ENCODE data around the gene RBM19. TPM values are rescaled to one million over a fixed set of nuclear protein-coding genes. Genes with fewer than 3 reads are reported as not detected.

RBM19 gene
- polyA plus RNA-seq, 1 donor from 2014 or later: 16.5 TPM

- Mint-ChIP-seq H3K4me3 (no peak overlapping the region), H3K4me1 (peaks cover 0 to 1% (median 0%) of the 10 kb centered on the region in 3 donors), H3K36me3 (peaks cover 9% of the 10 kb centered on the region), H3K27ac (no peak overlapping the region), H3K27me3 (no peaks in the 10 kb centered on the region), H3K9me3 (no peaks in the 10 kb centered on the region)
Measured at GRCh38 chr12:113933201-113933786, 32.8 kb downstream of the RBM19 start.

- no peak overlapping the region for H3K27ac Mint-ChIP-seq
- no peak overlapping the region for H3K4me3 Mint-ChIP-seq
- H3K27me3 Mint-ChIP-seq: no peaks in the 10 kb centered on the region
- H3K4me1 Mint-ChIP-seq: peaks cover 0 to 1% (median 0%) of the 10 kb centered on the region in 3 donors
- H3K9me3 Mint-ChIP-seq: no peaks in the 10 kb centered on the region
- H3K36me3 Mint-ChIP-seq: peaks cover 10% of the 10 kb centered on the region
Measured at GRCh38 chr12:113932381-113933196, 33.5 kb downstream of the RBM19 start.

GRCh38 chr12:113931517-113931916 is 34.6 kb downstream of the RBM19 start:
- Mint-ChIP-seq H3K27me3 (no peaks in the 10 kb centered on the region), H3K4me3 (no peak overlapping the region), H3K36me3 (peaks cover 17% of the 10 kb centered on the region), H3K9me3 (no peaks in the 10 kb centered on the region), H3K27ac (no peak overlapping the region), H3K4me1 (peaks cover 0 to 1% (median 0%) of the 10 kb centered on the region in 3 donors)

GRCh38 chr12:113930249-113930648 is 35.9 kb downstream of the RBM19 start:
- peaks cover 0 to 1% (median 0%) of the 10 kb centered on the region in 3 donors for H3K4me1 Mint-ChIP-seq
- H3K27me3 Mint-ChIP-seq: no peaks in the 10 kb centered on the region
- peak overlapping the region in 1 of 3 donors; percentile 67 for H3K27ac Mint-ChIP-seq
- no peaks in the 10 kb centered on the region for H3K9me3 Mint-ChIP-seq
- H3K4me3 Mint-ChIP-seq: no peak overlapping the region
- H3K36me3 Mint-ChIP-seq: peaks cover 17% of the 10 kb centered on the region

GRCh38 chr12:113929312-113929989 is 36.7 kb downstream of the RBM19 start:
- H3K36me3 Mint-ChIP-seq: peaks cover 15% of the 10 kb centered on the region
- no peaks in the 10 kb centered on the region for H3K9me3 Mint-ChIP-seq
- H3K27ac Mint-ChIP-seq: no peak overlapping the region
- H3K27me3 Mint-ChIP-seq: no peaks in the 10 kb centered on the region
- H3K4me3 Mint-ChIP-seq: no peak overlapping the region
- peaks cover 0 to 1% (median 0%) of the 10 kb centered on the region in 3 donors for H3K4me1 Mint-ChIP-seq

GRCh38 chr12:113926788-113927187 is 39.3 kb downstream of the RBM19 start:
- no peaks in the 10 kb centered on the region for H3K9me3 Mint-ChIP-seq
- peaks cover 17% of the 10 kb centered on the region for H3K36me3 Mint-ChIP-seq
- no peak overlapping the region for H3K4me3 Mint-ChIP-seq
- H3K4me1 Mint-ChIP-seq: peaks cover 0 to 1% (median 0%) of the 10 kb centered on the region in 3 donors
- H3K27ac Mint-ChIP-seq: peak overlapping the region in 1 of 3 donors; percentile 96
- no peaks in the 10 kb centered on the region for H3K27me3 Mint-ChIP-seq

- Mint-ChIP-seq H3K27ac (no peak overlapping the region), H3K9me3 (no peaks in the 10 kb centered on the region), H3K4me3 (no peak overlapping the region), H3K27me3 (no peaks in the 10 kb centered on the region), H3K36me3 (peaks cover 15% of the 10 kb centered on the region), H3K4me1 (no peaks in the 10 kb centered on the region)
Measured at GRCh38 chr12:113924341-113924740, 41.8 kb downstream of the RBM19 start.

GRCh38 chr12:113923251-113923650 is 42.9 kb downstream of the RBM19 start:
- Mint-ChIP-seq H3K27ac (no peak overlapping the region), H3K4me1 (no peaks in the 10 kb centered on the region), H3K9me3 (no peaks in the 10 kb centered on the region), H3K4me3 (no peak overlapping the region), H3K36me3 (peaks cover 15% of the 10 kb centered on the region), H3K27me3 (no peaks in the 10 kb centered on the region)

- Mint-ChIP-seq H3K36me3 (peaks cover 8% of the 10 kb centered on the region), H3K4me3 (no peak overlapping the region), H3K9me3 (no peaks in the 10 kb centered on the region), H3K27me3 (no peaks in the 10 kb centered on the region), H3K27ac (no peak overlapping the region), H3K4me1 (no peaks in the 10 kb centered on the region)
Measured at GRCh38 chr12:113921430-113921829, 44.7 kb downstream of the RBM19 start.

- peaks cover 10% of the 10 kb centered on the region for H3K36me3 Mint-ChIP-seq
- no peaks in the 10 kb centered on the region for H3K27me3 Mint-ChIP-seq
- H3K9me3 Mint-ChIP-seq: no peaks in the 10 kb centered on the region
- no peaks in the 10 kb centered on the region for H3K4me1 Mint-ChIP-seq
- peak overlapping the region in 1 of 4 donors; percentile 32 for H3K4me3 Mint-ChIP-seq
- H3K27ac Mint-ChIP-seq: no peak overlapping the region
Measured at GRCh38 chr12:113919791-113920190, 46.3 kb downstream of the RBM19 start.

- Mint-ChIP-seq H3K4me3 (no peak overlapping the region), H3K27ac (no peak overlapping the region), H3K36me3 (peaks cover 8% of the 10 kb centered on the region), H3K27me3 (no peaks in the 10 kb centered on the region), H3K4me1 (no peaks in the 10 kb centered on the region), H3K9me3 (no peaks in the 10 kb centered on the region)
Measured at GRCh38 chr12:113918306-113918705, 47.8 kb downstream of the RBM19 start.

GRCh38 chr12:113917393-113917792 is 48.7 kb downstream of the RBM19 start:
- H3K27me3 Mint-ChIP-seq: no peaks in the 10 kb centered on the region
- peaks cover 5% of the 10 kb centered on the region for H3K36me3 Mint-ChIP-seq
- no peaks in the 10 kb centered on the region for H3K9me3 Mint-ChIP-seq
- H3K4me3 Mint-ChIP-seq: no peak overlapping the region
- H3K27ac Mint-ChIP-seq: no peak overlapping the region
- H3K4me1 Mint-ChIP-seq: peaks cover 0 to under 1% (median 0%) of the 10 kb centered on the region in 3 donors

GRCh38 chr12:113914806-113915205 is 51.3 kb downstream of the RBM19 start:
- no peaks in the 10 kb centered on the region for H3K27me3 Mint-ChIP-seq
- H3K27ac Mint-ChIP-seq: no peak overlapping the region
- no peak overlapping the region for H3K4me3 Mint-ChIP-seq
- H3K9me3 Mint-ChIP-seq: no peaks in the 10 kb centered on the region
- peaks cover 8% of the 10 kb centered on the region for H3K36me3 Mint-ChIP-seq
- peaks cover 0 to 4% (median 0%) of the 10 kb centered on the region in 3 donors for H3K4me1 Mint-ChIP-seq

GRCh38 chr12:113914176-113914575 is 51.9 kb downstream of the RBM19 start:
- no peaks in the 10 kb centered on the region for H3K27me3 Mint-ChIP-seq
- H3K4me1 Mint-ChIP-seq: peaks cover 0 to 4% (median 0%) of the 10 kb centered on the region in 3 donors
- H3K4me3 Mint-ChIP-seq: no peak overlapping the region
- peaks cover 8% of the 10 kb centered on the region for H3K36me3 Mint-ChIP-seq
- peak overlapping the region in 1 of 3 donors; percentile 77 for H3K27ac Mint-ChIP-seq
- H3K9me3 Mint-ChIP-seq: no peaks in the 10 kb centered on the region

- H3K27ac Mint-ChIP-seq: no peak overlapping the region
- no peaks in the 10 kb centered on the region for H3K27me3 Mint-ChIP-seq
- peaks cover 8% of the 10 kb centered on the region for H3K36me3 Mint-ChIP-seq
- peaks cover 0 to 4% (median 0%) of the 10 kb centered on the region in 3 donors for H3K4me1 Mint-ChIP-seq
- H3K4me3 Mint-ChIP-seq: no peak overlapping the region
- no peaks in the 10 kb centered on the region for H3K9me3 Mint-ChIP-seq
Measured at GRCh38 chr12:113912760-113913329, 53.3 kb downstream of the RBM19 start.

Data from IgD-negative memory B cell (primary cell).